Spleen (tissue), 11 donors: Measurements from ENCODE around the gene ZBTB44. TPM values are rescaled to one million over a fixed set of nuclear protein-coding genes. Genes with fewer than 3 reads are reported as not detected.
"Not testable (repeated sequence)": the region's sequence is repeated elsewhere in the genome, so short reads cannot be mapped to it uniquely, and the experiment has no call there.

ENCODE experiments used
- DNase-seq: peaks from one replicate; pipeline ENCODE4 v3.0.0-alpha.2; 2020
- H3K27ac ChIP-seq, 8 donors: fragments of 200-600 bp; sonication (generic) in 7 of 8; 1 replicate in 4 of 8; 2 replicates in 4 of 8; pipeline versions ENCODE4 v1.5.0 to v1.8.0; 2016 to 2021; ENCODE audit warnings: inconsistent platforms in 4 of 8, mild to moderate bottlenecking in 4 of 8, moderate library complexity in 1 of 8
- H3K27me3 ChIP-seq, 7 donors: fragments of 200-600 bp; sonication (generic) in 6 of 7; replicated peaks in 1 of 7; 1 replicate in 4 of 7; 2 replicates in 3 of 7; pipeline versions ENCODE4 v1.5.0 to v1.8.0; 2016 to 2021; ENCODE audit warnings: inconsistent platforms in 3 of 7, mild to moderate bottlenecking in 1 of 7
- H3K36me3 ChIP-seq, 6 donors: fragments of 200-600 bp; sonication (generic) in 5 of 6; 1 replicate in 4 of 6; 2 replicates in 2 of 6; pipeline versions ENCODE4 v1.5.0 to v1.8.0; 2016 to 2021; ENCODE audit warnings: inconsistent platforms in 2 of 6
- H3K4me1 ChIP-seq, 6 donors: fragments of 200-600 bp; sonication (generic) in 5 of 6; 1 replicate in 3 of 6; 2 replicates in 3 of 6; pipeline versions ENCODE4 v1.5.0 to v1.8.0; 2016 to 2021; ENCODE audit warnings: inconsistent platforms in 3 of 6
- H3K4me3 ChIP-seq, 8 donors: fragments of 200-600 bp; sonication (generic) in 7 of 8; 1 replicate in 4 of 8; 2 replicates in 4 of 8; pipeline versions ENCODE4 v1.5.0 to v1.8.0; 2016 to 2021; ENCODE audit warnings: inconsistent platforms in 4 of 8, mild to moderate bottlenecking in 4 of 8, moderate library complexity in 2 of 8
- H3K9me3 ChIP-seq, 8 donors: fragments of 200-600 bp; sonication (generic) in 7 of 8; 1 replicate in 4 of 8; 2 replicates in 4 of 8; pipeline versions ENCODE4 v1.5.0 to v1.8.0; 2016 to 2021; ENCODE audit warnings: inconsistent platforms in 4 of 8
- POLR2A ChIP-seq, 3 donors: fragments of 450-650 bp; IDR thresholded peaks; one replicate each; pipeline ENCODE4 v1.5.1; 2017; ENCODE audit warnings: antibody characterized with exemption in 3 of 3, mild to moderate bottlenecking in 1 of 3
- POLR2AphosphoS5 ChIP-seq, 3 donors: sonication (generic); formaldehyde crosslinking; IDR thresholded peaks; one replicate each; pipeline ENCODE4 v1.5.1; 2017; ENCODE audit warnings: antibody characterized with exemption in 3 of 3
- WGBS, 5 donors: extraction: QIAGEN DNeasy Blood & Tissue Kit in 3 of 5; methylation state at CpG; one replicate each; pipeline versions ENCODE4 v1.1.5 to v1.1.7; 2013 to 2018; 5-methylcytosine and 5-hydroxymethylcytosine counted together
- intact Hi-C: fragments of 100-400 bp; cut with DNase I; formaldehyde crosslinking; loops from one replicate; pipeline ENCODE4 v1.15.0; 2023; ENCODE audit warnings: low total_unique reads
- polyA plus RNA-seq, 3 donors: library from polyadenylated mRNA; stranded (reverse); fragments of 200-250 nt; gene quantifications; one replicate each; pipeline ENCODE4 v1.2.1, GENCODE V29; 2013
- total RNA-seq, 7 donors: library from RNA; depleted of rRNA in 3 of 7; stranded (reverse); fragments of >200 nt in 3 of 7; fragmentation: NEBNext Ultra II Directional in 4 of 7; extraction: Animal tissue kit (Norgen Biotek cat#: 25700) in 4 of 7; gene quantifications; one replicate each; pipeline versions ENCODE4 v1.1.0 to v1.2.1, GENCODE V29; 2016 to 2021
- TF ChIP-seq, protein P1 (sequence below), 11 experiments: fragments of 200-600 bp in 7 of 11; fragments of 450-650 bp in 4 of 11; sonication (generic) in 4 of 11; IDR thresholded peaks in 8 of 11; conservative IDR thresholded peaks in 3 of 11; 1 replicate in 7 of 11; 2 replicates in 4 of 11; pipeline versions ENCODE4 v1.4.0 to v1.8.0; 2016 to 2021; ENCODE audit warnings: antibody characterized with exemption in 11 of 11, inconsistent platforms in 4 of 11, mild to moderate bottlenecking in 1 of 11
- donor health status: healthy with polysubstance abuse.
- donor health status: DM: no; HTN: no; CAD: no; lungs with moderate emphysema.
- donor health status: DM: no; HTN: no; CAD: no.
- donor health status: Bipolar disorder and iron deficiency.
- donor health status: healthy.
- donor health status: DM: no; HTN: no; CAD: no.
- donor health status: DM: yes; HTN: yes; CAD: no.

The ZBTB44 gene
- total and polyA plus RNA-seq, 10 donors: 12.4 to 79.6 (median 53.1) TPM

DNA sequence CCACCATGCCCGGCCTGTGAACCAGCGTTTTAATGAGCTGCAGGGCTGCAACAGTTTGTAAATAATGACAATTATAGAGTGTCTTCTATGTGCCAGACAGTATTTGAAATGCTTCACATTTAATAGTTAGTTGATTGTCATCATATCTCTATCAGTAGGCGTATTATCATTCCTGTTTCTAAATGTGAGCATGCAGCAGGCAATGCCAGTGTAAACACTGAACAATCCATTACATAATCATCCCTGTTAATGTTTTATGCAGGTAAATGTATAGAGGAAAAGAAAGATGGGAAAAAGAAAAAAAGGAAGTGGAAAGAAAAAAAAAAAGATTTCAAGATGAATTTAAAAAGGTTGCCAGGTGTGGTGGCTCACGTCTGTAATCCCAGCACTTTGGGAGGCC, 52.3 kb downstream of the ZBTB44 start:
- Histone ChIP-seq H3K4me3 (no peak overlapping the region), H3K4me1 (peaks cover 0 to 38% (median 6%) of the 10 kb centered on the region in 6 donors), H3K36me3 (peaks cover 0 to 81% (median 16%) of the 10 kb centered on the region in 6 donors), H3K27ac (no peak overlapping the region), H3K27me3 (no peaks in the 10 kb centered on the region), H3K9me3 (peaks cover 0 to 16% (median 15%) of the 10 kb centered on the region in 8 donors)
- no peak for TF ChIP-seq POLR2A (IDR thresholded peaks at IDR 0.05)
- TF ChIP-seq, protein P1, sequence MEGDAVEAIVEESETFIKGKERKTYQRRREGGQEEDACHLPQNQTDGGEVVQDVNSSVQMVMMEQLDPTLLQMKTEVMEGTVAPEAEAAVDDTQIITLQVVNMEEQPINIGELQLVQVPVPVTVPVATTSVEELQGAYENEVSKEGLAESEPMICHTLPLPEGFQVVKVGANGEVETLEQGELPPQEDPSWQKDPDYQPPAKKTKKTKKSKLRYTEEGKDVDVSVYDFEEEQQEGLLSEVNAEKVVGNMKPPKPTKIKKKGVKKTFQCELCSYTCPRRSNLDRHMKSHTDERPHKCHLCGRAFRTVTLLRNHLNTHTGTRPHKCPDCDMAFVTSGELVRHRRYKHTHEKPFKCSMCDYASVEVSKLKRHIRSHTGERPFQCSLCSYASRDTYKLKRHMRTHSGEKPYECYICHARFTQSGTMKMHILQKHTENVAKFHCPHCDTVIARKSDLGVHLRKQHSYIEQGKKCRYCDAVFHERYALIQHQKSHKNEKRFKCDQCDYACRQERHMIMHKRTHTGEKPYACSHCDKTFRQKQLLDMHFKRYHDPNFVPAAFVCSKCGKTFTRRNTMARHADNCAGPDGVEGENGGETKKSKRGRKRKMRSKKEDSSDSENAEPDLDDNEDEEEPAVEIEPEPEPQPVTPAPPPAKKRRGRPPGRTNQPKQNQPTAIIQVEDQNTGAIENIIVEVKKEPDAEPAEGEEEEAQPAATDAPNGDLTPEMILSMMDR (IDR thresholded peaks at IDR 0.05 in 8 of 11, conservative IDR thresholded peaks at IDR 0.05 in 3 of 11): no peak
- TF ChIP-seq POLR2AphosphoS5 (IDR thresholded peaks at IDR 0.05): no peak
- intact Hi-C loops: no loop called here
- whole genome bisulfite sequencing, 5 donors: 85 to 88% (median 86%) methylated on average over 4 of the region's 4 CpGs
- DNase-seq: no peak

DNA sequence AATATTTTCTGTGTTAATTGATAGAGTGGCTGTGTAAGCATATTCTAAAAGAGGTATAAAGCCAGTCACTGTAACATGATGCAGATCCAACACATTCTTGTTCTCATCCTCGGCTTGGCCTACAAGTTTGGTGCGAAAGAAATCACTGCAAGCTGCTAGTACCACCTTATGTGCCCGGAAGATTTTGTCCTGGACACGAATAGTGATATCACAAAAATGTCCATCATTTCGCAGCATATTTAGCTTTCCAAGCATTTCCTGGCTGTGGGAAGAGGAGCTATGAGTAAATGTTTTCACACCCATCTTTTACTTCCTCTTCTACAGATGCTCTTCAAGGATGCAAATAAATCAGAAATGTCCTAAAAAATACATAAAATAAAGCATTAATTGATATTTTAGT, 53.1 kb downstream of the ZBTB44 start:
- WGBS, 5 donors: 78 to 87% (median 82%) methylated on average over 5 of the region's 5 CpGs
- intact Hi-C loops: no loop called here
- Histone ChIP-seq H3K27ac (no peak overlapping the region), H3K4me1 (peaks cover 0 to 47% (median 6%) of the 10 kb centered on the region in 6 donors), H3K9me3 (peaks cover 0 to 16% (median 15%) of the 10 kb centered on the region in 8 donors), H3K4me3 (no peak overlapping the region), H3K27me3 (no peaks in the 10 kb centered on the region), H3K36me3 (peaks cover 0 to 73% (median 16%) of the 10 kb centered on the region in 6 donors)
- TF ChIP-seq, protein P1 (IDR thresholded peaks at IDR 0.05 in 8 of 11, conservative IDR thresholded peaks at IDR 0.05 in 3 of 11): no peak
- TF ChIP-seq POLR2AphosphoS5 (IDR thresholded peaks at IDR 0.05): no peak
- TF ChIP-seq POLR2A (IDR thresholded peaks at IDR 0.05): no peak
- no peak for DNase-seq

DNA sequence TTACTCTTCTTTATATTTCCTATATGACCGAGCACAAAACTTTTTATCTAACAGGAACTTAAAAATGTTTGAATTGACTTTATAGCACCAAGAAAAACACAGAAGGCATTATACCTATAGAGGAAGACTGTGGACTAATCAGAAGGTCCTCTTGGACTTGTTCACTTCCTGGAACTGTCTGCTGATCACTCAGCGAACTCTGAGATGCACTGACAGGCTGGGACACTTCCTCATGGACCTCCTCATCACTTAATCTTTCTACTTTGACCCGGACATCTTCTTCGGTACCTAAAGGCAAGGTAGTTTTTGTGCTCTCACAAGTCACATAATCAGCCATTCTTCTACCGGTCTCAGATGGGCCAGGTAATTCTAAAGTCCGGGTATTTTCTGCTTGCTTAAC, 54.0 kb downstream of the ZBTB44 start:
- Histone ChIP-seq H3K9me3 (peaks cover 0 to 16% (median 15%) of the 10 kb centered on the region in 8 donors), H3K4me1 (peaks cover 0 to 49% (median 9%) of the 10 kb centered on the region in 6 donors), H3K27me3 (no peaks in the 10 kb centered on the region), H3K36me3 (peaks cover 0 to 64% (median 16%) of the 10 kb centered on the region in 6 donors), H3K4me3 (no peak overlapping the region), H3K27ac (no peak overlapping the region)
- no peak for DNase-seq
- WGBS, 5 donors: 89 to 95% (median 89%) methylated on average over 6 of the region's 6 CpGs
- TF ChIP-seq, protein P1 (IDR thresholded peaks at IDR 0.05 in 8 of 11, conservative IDR thresholded peaks at IDR 0.05 in 3 of 11): no peak
- TF ChIP-seq POLR2AphosphoS5 (IDR thresholded peaks at IDR 0.05) (no peak), POLR2A (IDR thresholded peaks at IDR 0.05) (no peak)
- intact Hi-C loops: no loop called here

DNA sequence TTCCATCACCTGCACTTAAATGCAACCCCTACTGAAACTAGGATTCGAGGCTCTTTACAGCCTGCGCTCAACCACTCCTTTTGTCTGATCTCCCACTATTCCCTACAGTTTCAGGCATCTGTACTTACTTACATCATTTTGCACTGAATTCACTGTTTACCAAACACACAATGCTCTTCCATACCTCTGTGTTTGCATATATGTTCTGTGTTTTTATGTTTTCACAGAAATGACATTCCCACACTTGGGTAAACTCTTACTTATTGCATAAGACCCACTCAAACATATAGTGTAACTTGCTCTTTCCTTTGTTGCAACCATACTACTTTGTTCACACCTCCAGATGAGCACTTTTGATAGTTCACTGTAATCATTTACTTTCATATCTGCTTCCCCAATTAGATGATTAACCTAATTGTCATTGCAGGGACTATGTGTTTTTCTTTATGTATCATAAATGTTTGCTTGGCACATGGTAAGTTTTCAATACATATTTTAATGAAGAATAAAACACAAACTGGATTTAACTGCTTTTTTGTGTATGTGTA, 54.6 kb downstream of the ZBTB44 start:
- no peak overlapping the region for H3K4me3 ChIP-seq
- no peak overlapping the region for H3K27ac ChIP-seq
- H3K9me3 ChIP-seq: peaks cover 0 to 16% (median 15%) of the 10 kb centered on the region in 8 donors
- no peak for DNase-seq
- H3K36me3 ChIP-seq: peaks cover 0 to 59% (median 16%) of the 10 kb centered on the region in 6 donors
- H3K4me1 ChIP-seq: peaks cover 0 to 49% (median 9%) of the 10 kb centered on the region in 6 donors
- no peak for TF ChIP-seq POLR2A (IDR thresholded peaks at IDR 0.05)
- TF ChIP-seq, protein P1 (IDR thresholded peaks at IDR 0.05 in 8 of 11, conservative IDR thresholded peaks at IDR 0.05 in 3 of 11): no peak
- TF ChIP-seq POLR2AphosphoS5 (IDR thresholded peaks at IDR 0.05): no peak
- WGBS, 5 donors: 91 to 99% (median 98%) methylated on average over 2 of the region's 2 CpGs
- intact Hi-C loops: no loop called here
- H3K27me3 ChIP-seq: no peaks in the 10 kb centered on the region

DNA sequence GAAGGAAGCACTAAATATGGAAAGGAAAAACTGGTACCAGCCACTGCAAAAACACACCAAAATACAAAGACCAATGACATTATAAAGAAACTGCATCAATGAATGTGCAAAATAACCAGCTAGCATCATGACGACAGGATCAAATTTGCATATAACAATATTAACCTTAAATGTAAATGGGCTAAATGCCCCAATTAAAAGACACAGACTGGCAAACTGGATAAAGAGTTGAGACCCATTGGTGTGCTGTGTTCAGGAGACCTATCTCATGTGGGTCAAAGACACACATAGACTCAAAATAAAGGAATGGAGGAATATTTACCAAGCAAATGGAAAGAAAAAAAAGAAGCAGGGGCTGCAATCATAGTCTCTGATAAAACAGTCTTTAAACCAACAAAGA, 63.0 kb downstream of the ZBTB44 start:
- WGBS, 5 donors: 76 to 93% (median 91%) methylated on average over 1 of the region's 1 CpG
- H3K27ac ChIP-seq, H3K4me3 ChIP-seq, DNase-seq, H3K27me3 ChIP-seq, intact Hi-C loops: not testable (repeated sequence)
- H3K36me3 ChIP-seq: peaks cover 0 to 20% (median 0%) of the 10 kb centered on the region in 6 donors
- H3K9me3 ChIP-seq: peaks cover 0 to 19% (median 14%) of the 10 kb centered on the region in 8 donors
- peaks cover 0 to 19% (median 5%) of the 10 kb centered on the region in 6 donors for H3K4me1 ChIP-seq

DNA sequence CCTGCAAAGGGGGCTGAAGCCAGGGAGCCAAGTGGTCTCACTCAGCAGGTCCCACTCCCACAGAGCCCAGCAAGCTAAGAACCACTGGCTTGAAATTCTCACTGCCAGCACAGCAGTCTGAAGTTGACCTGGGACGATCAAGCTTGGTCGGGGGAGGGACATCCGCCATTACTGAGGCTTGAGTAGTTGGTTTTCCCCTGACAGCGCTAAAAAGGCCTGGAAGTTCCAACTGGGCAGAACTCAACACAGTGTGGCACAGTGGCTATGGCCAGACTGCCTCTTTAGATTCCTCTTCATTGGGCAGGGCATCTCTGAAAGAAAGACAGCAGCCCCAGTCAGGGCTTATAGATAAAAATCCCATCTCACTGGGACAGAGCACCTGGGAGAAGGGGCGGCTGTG, 64.8 kb downstream of the ZBTB44 start:
- Histone ChIP-seq H3K4me1 (peaks cover 0 to 28% (median 2%) of the 10 kb centered on the region in 6 donors), H3K9me3 (peaks cover 0 to 19% (median 14%) of the 10 kb centered on the region in 8 donors), H3K36me3 (peaks cover 0 to 25% (median 0%) of the 10 kb centered on the region in 6 donors)
- intact Hi-C loops, H3K27me3 ChIP-seq, H3K4me3 ChIP-seq, H3K27ac ChIP-seq, DNase-seq: not testable (repeated sequence)
- 87 to 96% (median 93%) methylated on average over 5 of the region's 5 CpGs for WGBS, 5 donors
